Ramos (cell line): ENCODE results near the gene ST14.

Experiments used
- in situ Hi-C: fragments of 300-500 bp; cut with MboI; formaldehyde crosslinking; loops from one replicate; pipeline ENCODE4 v1.14.3; 2022; ENCODE audit warnings: low sequenced_read_pairs; ENCODE audit not compliant: unreplicated experiment

ST14 gene

GRCh38 chr11:130202009-130202817 lies 42.6 kb downstream of the ST14 start:
- in situ Hi-C loops: loop anchor here (25.0 kb wide), 1 partner anchor 660 kb away; no protein-coding TSS in a partner anchor

DNA sequence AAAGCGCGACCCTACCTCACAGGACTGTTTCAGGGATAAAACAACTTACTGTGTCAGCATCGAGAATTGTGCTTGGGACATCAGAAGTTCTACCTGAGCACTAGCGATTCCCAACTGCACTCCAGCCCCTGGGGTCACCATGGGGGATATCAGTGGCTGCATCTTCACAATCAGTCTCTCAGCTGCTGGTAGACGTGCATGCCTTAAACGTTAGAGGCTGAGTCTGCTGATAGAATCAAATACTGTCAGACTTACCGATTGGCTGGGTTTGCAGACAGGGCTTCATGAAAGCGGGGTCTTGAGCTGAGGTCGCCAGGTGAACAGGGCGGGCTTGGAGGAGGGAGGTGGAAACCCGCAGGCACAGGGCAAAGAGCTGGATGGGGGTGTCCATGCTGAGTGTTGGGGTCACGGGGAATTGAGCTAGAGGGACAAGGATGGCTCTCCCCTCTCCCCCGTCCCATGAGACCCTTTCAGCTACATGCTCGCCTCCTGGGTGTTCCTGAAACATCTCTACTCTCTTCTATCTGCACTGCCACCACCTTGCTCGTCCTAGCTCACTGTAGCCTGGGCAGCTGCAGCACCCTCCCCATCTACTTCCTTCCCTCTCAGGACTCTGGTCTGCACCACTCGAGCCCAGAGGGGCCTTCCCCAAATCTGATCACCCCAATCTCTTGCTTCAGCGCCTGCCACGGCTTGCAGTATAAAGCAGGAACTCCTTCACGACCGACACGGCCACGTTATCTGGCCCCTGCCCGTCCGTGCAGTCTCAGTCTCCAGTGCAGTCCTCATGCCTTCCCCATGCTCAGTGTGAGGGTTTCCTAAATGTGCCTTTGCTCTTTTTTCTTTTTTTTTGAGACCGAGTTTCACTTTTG lies 43.5 kb downstream of the ST14 start:
- in situ Hi-C loops: loop anchor here (25.0 kb wide), 1 partner anchor 659 kb away; no protein-coding TSS in a partner anchor

GRCh38 chr11:130203766-130204702 lies 44.5 kb downstream of the ST14 start:
- in situ Hi-C loops: loop anchor here (25.0 kb wide), 1 partner anchor 658 kb away; no protein-coding TSS in a partner anchor

DNA sequence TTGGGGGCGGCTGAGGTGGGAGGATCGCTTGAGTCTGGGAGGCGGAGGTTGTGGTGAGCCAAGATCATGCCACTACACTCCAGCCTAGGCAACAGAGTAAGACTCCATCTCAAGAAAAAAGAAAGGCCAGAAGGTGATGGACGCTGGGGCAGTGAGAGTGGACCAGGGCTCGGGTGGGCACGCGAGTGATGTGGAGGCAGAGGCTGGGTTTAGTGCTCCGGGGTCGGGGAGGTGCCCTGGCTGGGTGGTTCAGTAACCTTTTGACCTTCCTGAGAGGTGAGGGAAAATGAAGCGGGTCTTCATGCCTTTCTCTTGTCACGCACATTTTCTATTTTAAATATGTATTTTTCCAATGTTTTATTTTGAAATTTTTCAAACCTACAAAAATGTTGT lies 45.1 kb downstream of the ST14 start:
- in situ Hi-C loops: loop anchor here (25.0 kb wide), 1 partner anchor 658 kb away; no protein-coding TSS in a partner anchor

DNA sequence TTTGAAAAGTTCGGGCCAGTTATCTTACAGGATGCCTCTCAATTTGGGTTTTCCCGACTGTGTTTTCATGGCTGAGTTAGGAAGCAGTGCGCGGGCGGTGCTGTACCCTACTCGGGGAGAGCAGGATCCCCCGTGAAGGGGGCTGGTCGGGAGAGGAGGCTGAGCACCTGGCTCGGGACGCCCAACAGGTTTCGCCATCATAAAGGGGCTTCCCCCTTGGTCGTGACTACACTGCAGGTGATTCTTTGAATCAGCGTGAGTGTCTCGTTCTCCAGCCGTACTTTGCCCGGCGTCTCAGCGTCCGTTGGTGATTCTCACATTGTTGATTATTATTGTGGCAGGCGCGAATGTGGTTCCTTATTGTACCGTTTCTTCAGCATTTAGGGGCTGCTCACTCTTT lies 46.6 kb downstream of the ST14 start:
- in situ Hi-C loops: loop anchor here (25.0 kb wide), 1 partner anchor 656 kb away; no protein-coding TSS in a partner anchor

GRCh38 chr11:130208241-130209127 lies 48.9 kb downstream of the ST14 start:
- in situ Hi-C loops: loop anchor here (25.0 kb wide), 1 partner anchor 654 kb away; no protein-coding TSS in a partner anchor

GRCh38 chr11:130209128-130209932 lies 49.7 kb downstream of the ST14 start:
- in situ Hi-C loops: loop anchor here (25.0 kb wide), 1 partner anchor 653 kb away; no protein-coding TSS in a partner anchor

DNA sequence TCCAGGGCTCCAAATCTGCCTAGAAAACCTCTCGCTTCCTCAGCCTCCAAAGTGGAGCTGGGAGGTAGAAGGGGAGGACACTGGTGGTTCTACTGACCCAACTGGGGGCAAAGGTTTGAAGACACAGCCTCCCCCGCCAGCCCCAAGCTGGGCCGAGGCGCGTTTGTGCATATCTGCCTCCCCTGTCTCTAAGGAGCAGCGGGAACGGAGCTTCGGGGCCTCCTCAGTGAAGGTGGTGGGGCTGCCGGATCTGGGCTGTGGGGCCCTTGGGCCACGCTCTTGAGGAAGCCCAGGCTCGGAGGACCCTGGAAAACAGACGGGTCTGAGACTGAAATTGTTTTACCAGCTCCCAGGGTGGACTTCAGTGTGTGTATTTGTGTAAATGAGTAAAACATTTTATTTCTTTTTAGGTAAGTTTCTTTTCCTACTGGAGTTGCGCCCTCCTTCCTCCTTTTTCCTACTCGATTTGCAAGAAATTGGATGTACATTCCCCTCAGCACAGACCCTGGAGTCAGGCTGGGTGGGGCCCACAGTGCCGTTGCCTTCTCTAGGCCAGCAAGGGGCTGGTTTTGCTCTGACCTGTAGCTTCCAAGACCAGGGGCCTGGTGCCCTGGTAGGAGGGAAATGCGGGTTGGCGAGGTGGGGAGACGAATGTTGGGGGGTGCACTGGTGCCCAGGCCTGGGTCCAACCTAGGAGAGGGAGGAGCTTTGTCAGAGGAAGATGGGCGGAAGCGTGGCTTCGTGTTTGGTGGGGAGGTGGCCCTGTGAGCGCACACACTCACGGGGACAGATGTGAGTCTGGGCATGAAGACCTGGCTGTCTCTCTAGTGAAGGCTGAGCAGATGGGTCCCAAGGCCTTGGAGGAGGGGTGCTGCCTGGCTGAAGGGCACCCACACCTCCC lies 50.6 kb downstream of the ST14 start:
- in situ Hi-C loops: loop anchor here (25.0 kb wide), 1 partner anchor 652 kb away; no protein-coding TSS in a partner anchor

- in situ Hi-C loops: loop anchor here (25.0 kb wide), 1 partner anchor 651 kb away; no protein-coding TSS in a partner anchor
Measured at GRCh38 chr11:130211144-130211543, 51.6 kb downstream of the ST14 start.

DNA sequence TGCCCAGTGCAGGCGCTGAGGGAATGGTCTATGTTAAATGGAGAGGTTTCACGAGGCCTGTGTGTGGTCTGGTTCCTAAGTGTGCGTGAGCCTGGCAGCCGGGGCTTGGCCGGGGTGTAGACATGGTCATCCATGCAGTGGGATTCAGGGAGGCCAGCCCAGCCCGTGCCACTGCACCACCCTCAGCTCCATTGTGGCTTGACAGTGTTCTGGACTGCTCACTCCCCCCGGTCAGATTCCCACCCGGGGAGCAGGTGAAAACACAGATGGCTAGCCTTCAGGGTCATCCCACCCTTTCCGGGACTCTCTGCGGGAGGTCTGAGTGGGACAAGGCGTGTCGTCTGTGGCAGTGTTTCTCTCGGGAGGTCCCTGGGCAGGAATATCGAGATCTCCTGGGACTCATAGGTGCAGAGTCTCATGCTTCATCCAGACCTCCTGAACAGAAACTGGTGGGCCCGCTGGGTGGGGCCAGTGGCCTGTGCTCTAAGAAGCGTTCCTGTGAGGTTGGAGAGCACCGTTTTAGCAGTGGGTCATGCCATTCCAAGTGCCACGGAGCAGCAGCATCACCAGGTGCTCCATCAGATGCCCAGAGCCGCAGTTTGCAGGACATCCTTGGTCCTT lies 52.3 kb downstream of the ST14 start:
- in situ Hi-C loops: loop anchor here (25.0 kb wide), 1 partner anchor 650 kb away; no protein-coding TSS in a partner anchor

DNA sequence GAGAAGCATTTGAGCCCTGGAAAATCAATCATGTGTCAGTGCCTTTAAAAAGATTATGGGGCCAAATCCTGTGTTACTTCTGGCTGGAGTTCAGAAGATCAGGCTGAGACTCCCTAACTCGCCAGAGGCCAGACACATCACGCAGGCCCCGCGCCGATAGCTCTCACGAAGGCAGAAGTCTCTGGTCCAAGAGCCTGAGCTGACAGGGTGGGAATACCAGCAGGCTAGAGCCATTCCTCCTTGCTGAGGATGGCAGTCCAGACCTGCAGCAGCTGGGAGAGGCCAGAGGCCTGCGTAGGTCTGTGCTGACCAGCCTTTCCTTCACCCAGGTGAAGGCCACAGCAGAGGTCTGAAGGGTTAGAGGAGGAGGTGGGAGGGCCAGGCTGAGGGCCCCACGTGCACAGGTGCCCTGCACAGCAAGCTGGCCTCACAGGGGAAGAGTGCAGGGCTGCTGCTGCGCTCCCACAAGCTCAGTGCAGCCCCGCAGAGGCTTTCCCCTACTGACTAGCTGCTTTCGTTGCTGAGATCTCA lies 52.9 kb downstream of the ST14 start:
- in situ Hi-C loops: loop anchor here (25.0 kb wide), 1 partner anchor 650 kb away; no protein-coding TSS in a partner anchor

- in situ Hi-C loops: loop anchor here (25.0 kb wide), 1 partner anchor 649 kb away; no protein-coding TSS in a partner anchor
Measured at GRCh38 chr11:130213143-130213978, 53.8 kb downstream of the ST14 start.

DNA sequence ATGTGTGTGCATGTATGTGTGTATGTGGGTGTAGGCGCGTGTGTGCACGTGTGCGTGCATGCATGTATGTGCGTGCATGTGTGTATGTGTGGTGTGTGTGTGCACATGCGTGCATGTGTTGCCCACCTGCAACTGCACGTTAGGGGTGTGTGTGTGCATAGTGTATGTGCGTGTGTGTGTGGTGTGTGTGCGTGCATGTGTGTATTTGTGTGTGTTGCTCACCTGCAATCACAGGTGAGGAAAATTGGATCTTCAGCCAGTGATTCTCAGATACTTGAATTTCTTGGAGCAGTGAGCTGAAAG lies 54.3 kb downstream of the ST14 start:
- in situ Hi-C loops: loop anchor here (25.0 kb wide), 1 partner anchor 648 kb away; no protein-coding TSS in a partner anchor

- in situ Hi-C loops: loop anchor here (25.0 kb wide), 1 partner anchor 647 kb away; no protein-coding TSS in a partner anchor
Measured at GRCh38 chr11:130214861-130215530, 55.4 kb downstream of the ST14 start.
